Hepatocyte (in vitro differentiated cells): ENCODE results near the gene KRT7. TPM values are rescaled to one million over a fixed set of nuclear protein-coding genes. Genes with fewer than 3 reads are reported as not detected.

Source experiments
- DNase-seq: peaks from one replicate; pipeline ENCODE4 v3.0.0-alpha.2; 2016; ENCODE audit warnings: low spot score
- H2AFZ ChIP-seq: fragments of 200-600 bp; sonication (generic); 2 replicates; pipeline ENCODE4 v1.6.0; 2016; ENCODE audit warnings: antibody characterized with exemption, mild to moderate bottlenecking
- H3K27ac ChIP-seq: fragments of 200-600 bp; sonication (generic); 2 replicates; pipeline ENCODE4 v1.5.1; 2016; ENCODE audit warnings: mild to moderate bottlenecking
- H3K27me3 ChIP-seq: fragments of 200-600 bp; sonication (generic); 2 replicates; pipeline ENCODE4 v1.6.1; 2016
- H3K36me3 ChIP-seq: fragments of 200-600 bp; sonication (generic); replicated peaks from 2 replicates; pipeline ENCODE4 v1.5.1; 2016; ENCODE audit warnings: low read depth; ENCODE audit not compliant: insufficient read depth
- H3K4me1 ChIP-seq: fragments of 200-600 bp; sonication (generic); 2 replicates; pipeline ENCODE4 v1.5.1; 2016; ENCODE audit warnings: mild to moderate bottlenecking, moderate library complexity; ENCODE audit not compliant: insufficient read depth
- H3K4me2 ChIP-seq: fragments of 200-600 bp; sonication (generic); 2 replicates; pipeline ENCODE4 v1.6.0; 2016
- H3K4me3 ChIP-seq: fragments of 200-600 bp; sonication (generic); 2 replicates; pipeline ENCODE4 v1.5.1; 2016; ENCODE audit warnings: mild to moderate bottlenecking
- H3K79me2 ChIP-seq: fragments of 200-600 bp; sonication (generic); 2 replicates; pipeline ENCODE4 v1.6.0; 2017; ENCODE audit warnings: mild to moderate bottlenecking
- H3K9me2 ChIP-seq: fragments of 200-600 bp; sonication (generic); replicated peaks from 2 replicates; pipeline ENCODE4 v1.6.0; 2017; ENCODE audit warnings: mild to moderate bottlenecking; ENCODE audit not compliant: insufficient read depth
- H3K9me3 ChIP-seq: fragments of 200-600 bp; sonication (generic); 2 replicates; pipeline ENCODE4 v1.5.1; 2016; ENCODE audit warnings: low read depth, mild to moderate bottlenecking
- H4K20me1 ChIP-seq: fragments of 200-600 bp; sonication (generic); 2 replicates; pipeline ENCODE4 v1.6.0; 2016; ENCODE audit warnings: mild to moderate bottlenecking; ENCODE audit not compliant: insufficient read depth, poor library complexity, severe bottlenecking
- CTCF ChIP-seq: fragments of 200-600 bp; sonication (generic); IDR thresholded peaks from 2 replicates; pipeline ENCODE4 v1.5.1; 2016; ENCODE audit warnings: antibody characterized with exemption, mild to moderate bottlenecking; ENCODE audit not compliant: poor library complexity
- EZH2 ChIP-seq: fragments of 200-600 bp; sonication (generic); IDR thresholded peaks from 2 replicates; pipeline ENCODE4 v1.6.1; 2016; ENCODE audit warnings: antibody characterized with exemption, mild to moderate bottlenecking, borderline replicate concordance
- EZH2phosphoT487 ChIP-seq: fragments of 200-600 bp; sonication (generic); IDR thresholded peaks from one replicate; pipeline ENCODE4 v1.6.1; 2018; ENCODE audit warnings: antibody characterized with exemption, mild to moderate bottlenecking, low read depth, moderate library complexity; ENCODE audit not compliant: unreplicated experiment, severe bottlenecking
- WGBS: methylation state at CpG from one replicate; pipeline ENCODE4 v1.1.6; 2016; ENCODE audit warnings: low lambda C conversion rate; ENCODE audit errors: missing lambda C conversion rate; 5-methylcytosine and 5-hydroxymethylcytosine counted together
- polyA plus RNA-seq: library from polyadenylated mRNA; unstranded; fragments of >200 nt; fragmentation: Nextera tagmentation; extraction: Ambion mirVana; gene quantifications from 2 replicates; pipeline ENCODE4 v1.2.1, GENCODE V29; 2016
- total RNA-seq: library from RNA; depleted of rRNA; stranded (reverse); fragments of >200 nt; gene quantifications from 2 replicates; pipeline ENCODE4 v1.2.3, GENCODE V29; 2014

The KRT7 gene
- total and polyA plus RNA-seq, 2 experiments from 2014 or later = 27.1 to 33.3 TPM

DNA sequence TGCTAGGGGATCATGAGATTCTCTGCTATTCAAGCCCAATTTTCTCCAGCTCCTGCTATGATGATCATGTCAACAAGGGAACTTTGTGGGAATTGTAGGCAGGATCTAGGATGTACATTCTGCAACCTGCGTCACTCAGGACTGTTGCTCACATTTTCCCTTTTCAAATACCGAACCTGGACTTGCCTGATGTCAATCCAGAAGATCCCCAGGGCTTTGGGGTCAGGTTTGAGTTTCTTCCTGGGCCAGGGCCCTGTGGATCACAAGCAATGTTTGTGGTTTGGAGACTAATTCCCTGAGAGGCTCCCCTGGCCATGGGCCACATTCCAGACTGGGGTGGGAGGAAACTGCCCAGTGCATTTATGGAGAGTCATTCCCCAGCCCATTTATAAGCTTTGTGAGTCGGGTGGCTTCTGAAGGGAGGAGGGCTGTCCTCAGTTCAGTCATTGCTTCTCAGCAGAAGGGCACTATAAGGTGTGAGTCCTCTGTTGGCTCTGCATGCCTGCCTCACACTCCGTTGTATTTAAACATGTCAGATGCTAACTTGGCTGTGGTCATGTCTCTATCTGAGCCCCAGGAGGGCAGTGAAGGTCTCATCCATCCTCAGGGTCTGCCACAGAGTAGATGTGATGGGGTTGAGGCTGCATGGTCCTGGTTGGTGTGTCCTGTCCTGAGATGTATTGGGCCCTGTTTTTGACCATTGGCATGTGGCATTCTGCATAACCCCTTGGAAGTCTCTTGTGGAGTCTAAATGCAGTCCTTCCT lies 47.9 kb downstream of the KRT7 start:
- H3K27ac ChIP-seq = peak overlapping the region; percentile 77
- peaks cover 29% of the 10 kb centered on the region for H3K4me1 ChIP-seq
- H4K20me1 ChIP-seq = no peaks in the 10 kb centered on the region
- no peak for TF ChIP-seq EZH2phosphoT487
- TF ChIP-seq CTCF = no peak
- no peak for TF ChIP-seq EZH2
- peak overlapping the region; percentile 13 for H3K4me2 ChIP-seq
- H3K36me3 ChIP-seq = no peaks in the 10 kb centered on the region
- 46% methylated on average over 4 of the region's 4 CpGs for WGBS
- H2AFZ ChIP-seq = no peak overlapping the region
- DNase-seq = peak; percentile 54
- H3K9me3 ChIP-seq = no peaks in the 10 kb centered on the region
- H3K27me3 ChIP-seq = no peaks in the 10 kb centered on the region
- H3K9me2 ChIP-seq = no peaks in the 10 kb centered on the region
- H3K4me3 ChIP-seq = no peak overlapping the region
- H3K79me2 ChIP-seq = no peaks in the 10 kb centered on the region

DNA sequence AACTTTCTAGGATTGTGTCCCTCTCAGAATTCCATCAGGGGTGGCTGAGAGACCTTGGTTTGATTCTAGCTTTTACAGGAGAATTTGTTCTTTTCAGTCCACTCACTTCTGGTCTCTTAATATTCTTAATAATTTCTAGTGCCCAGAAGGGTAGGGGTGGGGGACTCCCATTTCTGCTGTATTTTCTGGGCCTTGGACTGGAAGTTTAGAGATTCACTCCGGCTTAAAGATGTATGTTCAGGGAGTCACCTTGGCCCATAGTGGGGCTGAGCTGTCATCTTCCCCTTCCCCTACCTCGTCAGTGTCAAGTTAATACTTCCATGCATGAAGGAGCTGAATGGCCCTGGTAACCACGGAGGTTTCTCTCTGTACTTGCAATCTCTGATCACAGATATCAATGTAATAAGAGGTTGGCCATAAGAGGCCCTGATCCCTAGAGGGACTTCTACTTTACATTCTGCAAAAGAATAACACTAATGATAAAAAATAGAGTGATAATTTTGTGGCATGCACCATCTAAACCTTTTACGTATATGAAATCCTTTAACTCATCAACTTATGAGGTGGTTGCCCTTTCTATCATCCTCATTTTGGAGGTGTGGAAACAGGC lies 51.6 kb downstream of the KRT7 start:
- H3K9me3 ChIP-seq = no peaks in the 10 kb centered on the region
- no peak overlapping the region for H3K4me2 ChIP-seq
- TF ChIP-seq CTCF (no peak), EZH2phosphoT487 (no peak), EZH2 (no peak)
- no peak overlapping the region for H2AFZ ChIP-seq
- H3K79me2 ChIP-seq = no peaks in the 10 kb centered on the region
- H3K36me3 ChIP-seq = no peaks in the 10 kb centered on the region
- H3K4me1 ChIP-seq = peaks cover 19% of the 10 kb centered on the region
- WGBS = 71% methylated on average over 4 of the region's 4 CpGs
- no peak for DNase-seq
- H3K27ac ChIP-seq = no peak overlapping the region
- H3K9me2 ChIP-seq = no peaks in the 10 kb centered on the region
- H3K27me3 ChIP-seq = no peaks in the 10 kb centered on the region
- H3K4me3 ChIP-seq = no peak overlapping the region
- H4K20me1 ChIP-seq = no peaks in the 10 kb centered on the region

DNA sequence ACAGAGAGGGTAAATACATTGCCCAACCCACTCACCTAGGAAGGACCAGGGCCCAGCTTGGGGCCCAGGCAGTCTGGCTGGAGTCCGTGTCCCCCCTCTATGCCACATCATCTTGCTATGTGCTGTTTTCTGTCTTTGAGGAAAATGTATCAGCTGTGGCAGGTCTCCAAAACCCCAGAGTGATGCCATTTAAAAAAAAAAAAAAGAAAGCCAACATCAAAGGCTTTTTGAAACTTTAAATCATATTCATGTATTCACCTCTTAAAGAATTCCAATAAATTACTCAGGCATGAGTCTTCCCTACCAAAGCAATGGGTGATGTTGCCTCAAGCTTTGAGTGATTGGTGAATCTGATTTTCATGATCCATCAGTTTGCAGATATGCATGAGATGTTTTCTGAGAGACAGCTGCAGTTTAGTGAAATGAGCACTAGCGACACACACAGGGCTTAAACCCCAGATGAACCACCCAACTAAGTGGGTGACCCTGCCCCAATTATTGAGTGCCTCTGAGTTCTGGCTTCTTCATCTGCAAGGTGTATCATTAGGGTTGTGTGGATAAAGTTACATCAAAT lies 52.2 kb downstream of the KRT7 start:
- 86% methylated on average over 2 of the region's 2 CpGs for WGBS
- no peak for DNase-seq
- Histone ChIP-seq H3K9me2 (no peaks in the 10 kb centered on the region), H3K4me1 (peaks cover 14% of the 10 kb centered on the region), H3K36me3 (no peaks in the 10 kb centered on the region), H3K4me2 (no peak overlapping the region), H3K9me3 (no peaks in the 10 kb centered on the region), H3K27ac (no peak overlapping the region), H4K20me1 (no peaks in the 10 kb centered on the region), H3K27me3 (no peaks in the 10 kb centered on the region), H2AFZ (no peak overlapping the region), H3K79me2 (no peaks in the 10 kb centered on the region), H3K4me3 (no peak overlapping the region)
- no peak for TF ChIP-seq CTCF
- TF ChIP-seq EZH2phosphoT487 = no peak
- TF ChIP-seq EZH2 = no peak
